SK-N-SH (cell line): Measurements from ENCODE around the gene PARP4.

Experiments used
- EZH2phosphoT487 ChIP-seq: fragments of 200-600 bp; sonication (generic); IDR thresholded peaks from 2 replicates; pipeline ENCODE4 v1.6.1; 2017; ENCODE audit warnings: low read depth, mixed run types, mild to moderate bottlenecking, antibody characterized with exemption, moderate library complexity, borderline replicate concordance
- MAX ChIP-seq: IDR thresholded peaks from 2 replicates; pipeline ENCODE4 v1.4.0; 2012; ENCODE audit warnings: low read depth
- POLR2AphosphoS5 ChIP-seq: IDR thresholded peaks from 2 replicates; pipeline ENCODE4 v1.6.1; 2012; ENCODE audit warnings: low read depth, low read length
- REST ChIP-seq: IDR thresholded peaks from 2 replicates; pipeline ENCODE4 v1.6.1; 2012; ENCODE audit warnings: mild to moderate bottlenecking, low read depth, low read length, moderate library complexity
- TF ChIP-seq, protein P1 (sequence below): fragments of 200-600 bp; sonication (generic); IDR thresholded peaks from 2 replicates; pipeline ENCODE4 v1.6.1; 2017; ENCODE audit warnings: antibody characterized with exemption, mild to moderate bottlenecking, moderate library complexity
- TF ChIP-seq, protein P2 (sequence below): IDR thresholded peaks from 2 replicates; pipeline ENCODE4 v1.4.0; 2012; ENCODE audit warnings: low read depth, borderline replicate concordance
- TF ChIP-seq, protein P3 (sequence below): IDR thresholded peaks from 2 replicates; pipeline ENCODE4 v1.4.0; 2012; ENCODE audit warnings: low read depth, borderline replicate concordance

GRCh38 chr13:24539500-24540165, 27.1 kb upstream of the PARP4 start:
- TF ChIP-seq EZH2phosphoT487, result no peak
- TF ChIP-seq, protein P1, sequence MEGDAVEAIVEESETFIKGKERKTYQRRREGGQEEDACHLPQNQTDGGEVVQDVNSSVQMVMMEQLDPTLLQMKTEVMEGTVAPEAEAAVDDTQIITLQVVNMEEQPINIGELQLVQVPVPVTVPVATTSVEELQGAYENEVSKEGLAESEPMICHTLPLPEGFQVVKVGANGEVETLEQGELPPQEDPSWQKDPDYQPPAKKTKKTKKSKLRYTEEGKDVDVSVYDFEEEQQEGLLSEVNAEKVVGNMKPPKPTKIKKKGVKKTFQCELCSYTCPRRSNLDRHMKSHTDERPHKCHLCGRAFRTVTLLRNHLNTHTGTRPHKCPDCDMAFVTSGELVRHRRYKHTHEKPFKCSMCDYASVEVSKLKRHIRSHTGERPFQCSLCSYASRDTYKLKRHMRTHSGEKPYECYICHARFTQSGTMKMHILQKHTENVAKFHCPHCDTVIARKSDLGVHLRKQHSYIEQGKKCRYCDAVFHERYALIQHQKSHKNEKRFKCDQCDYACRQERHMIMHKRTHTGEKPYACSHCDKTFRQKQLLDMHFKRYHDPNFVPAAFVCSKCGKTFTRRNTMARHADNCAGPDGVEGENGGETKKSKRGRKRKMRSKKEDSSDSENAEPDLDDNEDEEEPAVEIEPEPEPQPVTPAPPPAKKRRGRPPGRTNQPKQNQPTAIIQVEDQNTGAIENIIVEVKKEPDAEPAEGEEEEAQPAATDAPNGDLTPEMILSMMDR, result no peak
- no peak for TF ChIP-seq REST
- TF ChIP-seq, protein P2, sequence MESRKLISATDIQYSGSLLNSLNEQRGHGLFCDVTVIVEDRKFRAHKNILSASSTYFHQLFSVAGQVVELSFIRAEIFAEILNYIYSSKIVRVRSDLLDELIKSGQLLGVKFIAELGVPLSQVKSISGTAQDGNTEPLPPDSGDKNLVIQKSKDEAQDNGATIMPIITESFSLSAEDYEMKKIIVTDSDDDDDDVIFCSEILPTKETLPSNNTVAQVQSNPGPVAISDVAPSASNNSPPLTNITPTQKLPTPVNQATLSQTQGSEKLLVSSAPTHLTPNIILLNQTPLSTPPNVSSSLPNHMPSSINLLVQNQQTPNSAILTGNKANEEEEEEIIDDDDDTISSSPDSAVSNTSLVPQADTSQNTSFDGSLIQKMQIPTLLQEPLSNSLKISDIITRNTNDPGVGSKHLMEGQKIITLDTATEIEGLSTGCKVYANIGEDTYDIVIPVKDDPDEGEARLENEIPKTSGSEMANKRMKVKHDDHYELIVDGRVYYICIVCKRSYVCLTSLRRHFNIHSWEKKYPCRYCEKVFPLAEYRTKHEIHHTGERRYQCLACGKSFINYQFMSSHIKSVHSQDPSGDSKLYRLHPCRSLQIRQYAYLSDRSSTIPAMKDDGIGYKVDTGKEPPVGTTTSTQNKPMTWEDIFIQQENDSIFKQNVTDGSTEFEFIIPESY, result no peak
- no peak for TF ChIP-seq MAX
- TF ChIP-seq, protein P3, sequence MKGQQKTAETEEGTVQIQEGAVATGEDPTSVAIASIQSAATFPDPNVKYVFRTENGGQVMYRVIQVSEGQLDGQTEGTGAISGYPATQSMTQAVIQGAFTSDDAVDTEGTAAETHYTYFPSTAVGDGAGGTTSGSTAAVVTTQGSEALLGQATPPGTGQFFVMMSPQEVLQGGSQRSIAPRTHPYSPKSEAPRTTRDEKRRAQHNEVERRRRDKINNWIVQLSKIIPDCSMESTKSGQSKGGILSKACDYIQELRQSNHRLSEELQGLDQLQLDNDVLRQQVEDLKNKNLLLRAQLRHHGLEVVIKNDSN, result no peak
- TF ChIP-seq POLR2AphosphoS5, result no peak
